Small intestine (tissue), 7 donors: Measurements from ENCODE around the gene CHRM4. TPM values are rescaled to one million over a fixed set of nuclear protein-coding genes. Genes with fewer than 3 reads are reported as not detected.
"Not testable (repeated sequence)": the region's sequence is repeated elsewhere in the genome, so short reads cannot be mapped to it uniquely, and the experiment has no call there.

Source experiments
- DNase-seq, 2 donors: peaks; one replicate each; pipeline versions ENCODE4 v3.0.0 to v3.0.0-alpha.2; 2013
- FAIRE-seq: peaks from 2 replicates; lab custom pipeline; 2012; peaks lifted over from hg19 to GRCh38; lab: Jason Lieb, UNC
- H3K27ac ChIP-seq, 3 donors: one replicate each; pipeline ENCODE4 v1.5.1; 2013; ENCODE audit warnings: low read length in 2 of 3, mild to moderate bottlenecking in 2 of 3, control low read depth in 1 of 3, inconsistent platforms in 1 of 3, low read depth in 1 of 3, moderate library complexity in 1 of 3
- H3K27me3 ChIP-seq, 3 donors: one replicate each; pipeline ENCODE4 v1.6.1; 2013; ENCODE audit warnings: low read length in 3 of 3, inconsistent platforms in 1 of 3; ENCODE audit not compliant: control insufficient read depth in 3 of 3, insufficient read depth in 3 of 3
- H3K36me3 ChIP-seq, 3 donors: one replicate each; pipeline ENCODE4 v1.6.1; 2013; ENCODE audit warnings: low read length in 3 of 3, inconsistent platforms in 1 of 3, low read depth in 1 of 3, mild to moderate bottlenecking in 1 of 3, moderate library complexity in 1 of 3; ENCODE audit not compliant: control insufficient read depth in 3 of 3, insufficient read depth in 2 of 3
- H3K4me1 ChIP-seq, 3 donors: one replicate each; pipeline ENCODE4 v1.6.1; 2013; ENCODE audit warnings: low read length in 2 of 3, inconsistent platforms in 1 of 3, low read depth in 1 of 3, mild to moderate bottlenecking in 1 of 3, moderate library complexity in 1 of 3; ENCODE audit not compliant: control insufficient read depth in 3 of 3, insufficient read depth in 2 of 3
- H3K4me3 ChIP-seq, 3 donors: one replicate each; pipeline ENCODE4 v1.5.1; 2013; ENCODE audit warnings: low read length in 3 of 3, control low read depth in 1 of 3, inconsistent platforms in 1 of 3, low read depth in 1 of 3, mild to moderate bottlenecking in 1 of 3, moderate library complexity in 1 of 3
- H3K9me3 ChIP-seq, 2 donors: one replicate each; pipeline ENCODE4 v1.6.1; 2013; ENCODE audit warnings: low read depth in 1 of 2, low read length in 1 of 2; ENCODE audit not compliant: control insufficient read depth in 2 of 2, insufficient read depth in 1 of 2
- WGBS, 3 donors: extraction: QIAGEN DNeasy Blood & Tissue Kit; methylation state at CpG; one replicate each; pipeline ENCODE4 v1.1.7; 2013; 5-methylcytosine and 5-hydroxymethylcytosine counted together
- polyA plus RNA-seq, 4 donors: library from polyadenylated mRNA; stranded (reverse) in 3 of 4; unstranded in 1 of 4; fragments of 200-250 nt in 3 of 4; fragments of 120-200 nt in 1 of 4; gene quantifications; one replicate each; pipeline versions ENCODE4 v1.2.1 to v1.2.3, GENCODE V29; 2013
- donor health status: healthy with polysubstance abuse.
- donor health status: control.
- donor health status: control.
- donor health status: Bipolar disorder and iron deficiency.
- donor health status: healthy.

CHRM4 gene
- polyA plus RNA-seq, 4 donors = 3.1 to 7.8 (median 5.8) TPM; not detected in 1

DNA sequence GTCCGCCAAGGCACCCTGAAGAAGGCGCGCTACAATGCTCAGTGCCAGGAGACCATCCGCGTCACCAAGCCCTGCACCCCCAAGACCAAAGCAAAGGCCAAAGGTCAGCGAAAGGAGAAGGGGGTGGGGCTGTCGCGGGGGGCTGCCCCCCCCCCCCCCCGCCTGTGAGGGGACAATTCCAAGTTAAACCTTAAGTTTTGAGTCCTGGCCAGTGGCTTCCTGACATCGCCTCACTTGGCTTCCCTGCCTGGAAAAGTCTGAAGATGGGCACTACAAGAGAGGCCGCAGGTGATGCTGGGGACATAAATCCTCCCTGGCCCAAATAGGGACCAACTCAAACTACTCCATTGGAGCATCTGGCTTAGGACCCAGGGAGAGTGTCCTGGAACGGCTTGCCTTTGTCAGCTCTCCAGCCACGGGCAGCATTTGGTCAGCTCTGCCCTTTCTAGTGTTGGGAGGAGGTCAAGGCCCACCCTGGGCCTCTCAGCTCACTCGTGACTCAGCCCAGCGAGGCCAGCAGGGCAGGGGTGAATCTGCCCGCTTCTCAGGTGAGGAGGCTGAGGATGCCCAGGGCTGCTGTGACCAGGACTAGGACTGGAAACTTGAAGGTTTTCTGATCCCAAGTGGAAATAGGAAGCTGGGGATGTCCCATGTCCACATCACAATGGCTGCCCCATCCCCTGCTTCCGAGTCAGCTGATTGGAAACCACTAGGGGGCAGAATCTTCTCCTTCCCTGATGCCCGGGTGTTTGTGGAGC lies 8.8 kb downstream of the CHRM4 start:
- H3K9me3 ChIP-seq = no peaks in the 10 kb centered on the region
- H3K27me3 ChIP-seq = peaks cover 0 to 8% (median 6%) of the 10 kb centered on the region in 3 donors
- H3K4me3 ChIP-seq = peak overlapping the region; percentile 4 to 79 (median 75)
- DNase-seq (peak; percentile 63 to 66), FAIRE-seq (no peak)
- H3K27ac ChIP-seq = peak overlapping the region in 2 of 3 donors; percentile 60 to 95
- 31 to 47% (median 39%) methylated on average over 17 to 18 of the region's 18 CpGs for WGBS, 3 donors
- H3K36me3 ChIP-seq = peaks cover 0 to 30% (median 0%) of the 10 kb centered on the region in 3 donors
- peaks cover 0 to 27% (median 2%) of the 10 kb centered on the region in 3 donors for H3K4me1 ChIP-seq

GRCh38 chr11:46381819-46382645 lies 9.5 kb downstream of the CHRM4 start:
- 1 to 2% (median 2%) methylated on average over 43 to 66 of the region's 66 CpGs for WGBS, 3 donors
- Histone ChIP-seq H3K4me3 (peak overlapping the region; percentile 4 to 79 (median 75)), H3K27ac (peak overlapping the region; percentile 60 to 95 (median 70)), H3K4me1 (peaks cover 0 to 24% (median 2%) of the 10 kb centered on the region in 3 donors), H3K36me3 (peaks cover 0 to 38% (median 4%) of the 10 kb centered on the region in 3 donors), H3K27me3 (peaks cover 0 to 8% (median 0%) of the 10 kb centered on the region in 3 donors), H3K9me3 (no peaks in the 10 kb centered on the region)
- no peak for FAIRE-seq
- peak; percentile 71 to 75 for DNase-seq

DNA sequence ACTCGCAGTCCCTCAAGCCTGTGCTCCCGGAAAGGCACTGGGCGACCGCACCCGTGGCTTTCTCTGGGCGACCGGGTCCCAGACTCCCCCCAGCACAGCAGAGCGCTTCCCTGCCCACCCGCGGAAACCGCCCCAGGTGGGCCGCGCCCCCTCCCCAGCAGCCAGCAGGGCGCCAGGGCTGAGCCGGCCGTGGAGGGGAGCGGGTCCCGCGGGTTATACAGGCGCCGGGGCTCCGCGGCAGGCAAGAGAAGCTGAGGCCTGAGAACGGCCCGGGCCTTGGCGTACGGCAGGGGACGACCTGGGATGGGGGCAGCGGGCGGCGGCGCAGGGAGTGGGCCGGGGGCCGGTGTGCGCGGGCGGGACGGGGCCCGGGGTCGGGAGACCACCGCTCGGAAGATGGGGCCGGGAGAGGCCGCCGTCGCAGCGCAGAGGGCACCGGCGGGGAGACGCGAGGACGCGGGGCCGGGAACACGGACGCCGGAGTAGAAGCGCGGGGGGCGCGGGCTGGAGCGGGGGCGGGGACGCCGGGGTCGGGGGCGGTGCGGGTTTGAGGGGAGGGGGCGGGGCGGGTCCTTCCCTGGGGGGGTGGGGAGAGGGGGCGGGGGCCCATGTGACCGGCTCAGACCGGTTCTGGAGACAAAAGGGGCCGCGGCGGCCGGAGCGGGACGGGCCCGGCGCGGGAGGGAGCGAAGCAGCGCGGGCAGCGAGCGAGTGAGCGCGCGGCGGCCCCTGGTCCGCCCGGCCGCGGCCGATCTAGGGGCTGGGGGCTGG lies 10.3 kb downstream of the CHRM4 start, which contains the start of gene MDK:
Gene MDK (plus strand): TSS at position 622 of the 771 bp plus-strand sequence. CDS start 389 bp downstream, outside the sequence.
- no peak for FAIRE-seq
- 0 to 1% (median 1%) methylated on average over 36 to 96 of the region's 96 CpGs for WGBS, 3 donors
- peak in 1 of 2 donors; percentile 64 for DNase-seq
- H3K27ac ChIP-seq = peak within 1 kb of the TSS; percentile 78 to 97 (median 90)
- peaks cover 0 to 2% (median 0%) of the 10 kb centered on the region in 3 donors for H3K27me3 ChIP-seq
- H3K36me3 ChIP-seq = peaks cover 3 to 45% (median 7%) of the 10 kb centered on the region in 3 donors
- peaks cover 0 to 24% (median 2%) of the 10 kb centered on the region in 3 donors for H3K4me1 ChIP-seq
- H3K9me3 ChIP-seq = no peaks in the 10 kb centered on the region
- H3K4me3 ChIP-seq = peak within 1 kb of the TSS; percentile 58 to 79 (median 75)

GRCh38 chr11:46380340-46381047 lies 11.1 kb downstream of the CHRM4 start:
- Histone ChIP-seq H3K27ac (peak overlapping the region; percentile 78 to 97 (median 90)), H3K4me1 (peaks cover 0 to 24% (median 2%) of the 10 kb centered on the region in 3 donors), H3K27me3 (no peaks in the 10 kb centered on the region), H3K4me3 (peak overlapping the region; percentile 58 to 79 (median 65)), H3K36me3 (peaks cover 6 to 52% (median 7%) of the 10 kb centered on the region in 3 donors), H3K9me3 (no peaks in the 10 kb centered on the region)
- FAIRE-seq (no peak), DNase-seq (peak; percentile 84 to 87)
- WGBS, 3 donors = 0 to 2% (median 0%) methylated on average over 36 to 45 of the region's 45 CpGs

DNA sequence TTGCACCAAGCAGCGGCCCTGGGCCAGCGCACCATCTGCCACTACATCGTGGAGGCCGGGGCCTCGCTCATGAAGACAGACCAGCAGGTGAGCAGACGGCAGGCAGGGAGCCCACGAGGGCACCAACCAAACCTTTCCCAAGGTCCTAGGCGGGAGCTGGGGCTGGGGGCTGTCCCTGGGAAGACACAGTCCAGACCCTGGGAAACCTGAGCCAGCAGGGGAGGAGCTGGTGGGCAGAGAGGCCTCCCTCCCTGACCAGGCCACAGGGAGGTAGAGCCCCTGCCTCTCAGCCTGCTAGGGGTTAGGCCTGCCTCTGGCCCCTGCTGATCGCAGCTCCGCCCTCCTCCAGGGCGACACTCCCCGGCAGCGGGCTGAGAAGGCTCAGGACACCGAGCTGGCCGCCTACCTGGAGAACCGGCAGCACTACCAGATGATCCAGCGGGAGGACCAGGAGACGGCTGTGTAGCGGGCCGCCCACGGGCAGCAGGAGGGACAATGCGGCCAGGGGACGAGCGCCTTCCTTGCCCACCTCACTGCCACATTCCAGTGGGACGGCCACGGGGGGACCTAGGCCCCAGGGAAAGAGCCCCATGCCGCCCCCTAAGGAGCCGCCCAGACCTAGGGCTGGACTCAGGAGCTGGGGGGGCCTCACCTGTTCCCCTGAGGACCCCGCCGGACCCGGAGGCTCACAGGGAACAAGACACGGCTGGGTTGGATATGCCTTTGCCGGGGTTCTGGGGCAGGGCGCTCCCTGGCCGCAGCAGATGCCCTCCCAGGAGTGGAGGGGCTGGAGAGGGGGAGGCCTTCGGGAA lies 11.9 kb downstream of the CHRM4 start:
- H3K4me1 ChIP-seq = peaks cover 0 to 24% (median 2%) of the 10 kb centered on the region in 3 donors
- H3K9me3 ChIP-seq, FAIRE-seq, H3K27me3 ChIP-seq: not testable (repeated sequence)
- WGBS, 3 donors = 28 to 51% (median 41%) methylated on average over 22 to 34 of the region's 36 CpGs
- H3K27ac ChIP-seq = peak overlapping the region; percentile 71 to 97 (median 78)
- peaks cover 6 to 60% (median 12%) of the 10 kb centered on the region in 3 donors for H3K36me3 ChIP-seq
- H3K4me3 ChIP-seq = peak overlapping the region in 2 of 3 donors; percentile 65 to 79
- DNase-seq = peak in 1 of 2 donors; percentile 49

DNA sequence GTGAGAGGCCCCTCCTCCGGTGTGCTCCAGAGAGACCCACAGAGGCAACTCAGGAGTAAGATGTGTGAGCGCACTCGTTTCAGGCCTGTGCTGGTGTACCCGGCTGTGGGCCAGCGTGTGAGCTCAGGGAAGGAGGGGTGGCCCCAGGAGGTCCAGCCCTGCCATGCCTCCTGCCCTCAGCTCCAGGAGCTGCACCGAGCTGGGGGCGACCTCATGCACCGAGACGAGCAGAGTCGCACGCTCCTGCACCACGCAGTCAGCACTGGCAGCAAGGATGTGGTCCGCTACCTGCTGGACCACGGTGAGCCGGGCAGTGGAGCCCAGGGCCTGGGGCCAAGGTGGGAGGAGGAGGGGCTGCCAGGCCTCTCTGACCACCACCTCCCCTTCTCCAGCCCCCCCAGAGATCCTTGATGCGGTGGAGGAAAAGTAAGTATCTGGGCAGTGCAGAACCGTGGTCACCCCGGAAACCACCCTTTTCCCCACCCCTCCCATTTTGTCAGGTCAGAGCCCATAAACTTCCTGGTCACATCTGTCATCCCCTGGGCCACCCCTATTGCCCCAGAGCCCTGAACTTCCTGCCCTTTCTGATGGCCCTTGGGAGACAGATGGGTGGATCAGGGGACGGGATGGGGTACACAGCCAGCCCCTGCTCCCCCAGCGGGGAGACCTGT lies 12.6 kb downstream of the CHRM4 start:
- DNase-seq = peak in 1 of 2 donors; percentile 24
- no peak overlapping the region for H3K4me3 ChIP-seq
- H3K4me1 ChIP-seq = peaks cover 0 to 17% (median 2%) of the 10 kb centered on the region in 3 donors
- FAIRE-seq = no peak
- WGBS, 3 donors = 78 to 83% (median 78%) methylated on average over 17 to 20 of the region's 20 CpGs
- H3K36me3 ChIP-seq = peaks cover 11 to 62% (median 18%) of the 10 kb centered on the region in 3 donors
- peak overlapping the region; percentile 71 to 97 (median 78) for H3K27ac ChIP-seq
- H3K27me3 ChIP-seq = no peaks in the 10 kb centered on the region
- H3K9me3 ChIP-seq = no peaks in the 10 kb centered on the region
